Heart right ventricle (tissue), 16 donors: Measurements from ENCODE around the gene PATJ. TPM values are rescaled to one million over a fixed set of nuclear protein-coding genes. Genes with fewer than 3 reads are reported as not detected.
"Not testable (repeated sequence)": the region's sequence is repeated elsewhere in the genome, so short reads cannot be mapped to it uniquely, and the experiment has no call there.

Experiments used
- ATAC-seq, 8 donors: fragments of 200-7000 bp; cut with Tn5 transposase; one replicate each; pipeline ENCODE4 v1.9.1; 2020; ENCODE audit warnings: mild to moderate bottlenecking in 8 of 8, moderate library complexity in 8 of 8, moderate number of reproducible peaks in 1 of 8
- DNase-seq, 2 donors: peaks; one replicate each; pipeline ENCODE4 v3.0.0-alpha.2; 2020
- H3K27ac ChIP-seq, 10 donors: fragments of 200-600 bp; sonication (generic) in 2 of 10; one replicate each; pipeline versions ENCODE4 v1.5.0 to v1.8.0; 2020 to 2022; ENCODE audit warnings: mild to moderate bottlenecking in 3 of 10
- H3K27me3 ChIP-seq, 7 donors: fragments of 200-600 bp; one replicate each; pipeline ENCODE4 v1.8.0; 2021 to 2022; ENCODE audit warnings: mild to moderate bottlenecking in 2 of 7
- H3K36me3 ChIP-seq, 9 donors: fragments of 200-600 bp; sonication (generic) in 1 of 9; one replicate each; pipeline versions ENCODE4 v1.5.0 to v1.8.0; 2020 to 2022; ENCODE audit warnings: mild to moderate bottlenecking in 2 of 9
- H3K4me1 ChIP-seq, 9 donors: fragments of 200-600 bp; sonication (generic) in 1 of 9; one replicate each; pipeline versions ENCODE4 v1.5.0 to v1.8.0; 2020 to 2022; ENCODE audit warnings: mild to moderate bottlenecking in 4 of 9
- H3K4me3 ChIP-seq, 10 donors: fragments of 200-600 bp; sonication (generic) in 2 of 10; one replicate each; pipeline versions ENCODE4 v1.5.0 to v1.8.0; 2020 to 2022; ENCODE audit warnings: mild to moderate bottlenecking in 7 of 10, moderate library complexity in 2 of 10
- H3K9me3 ChIP-seq, 11 donors: fragments of 200-600 bp in 10 of 11; sonication (generic) in 2 of 11; one replicate each; pipeline versions ENCODE4 v1.5.0 to v1.8.0; 2013 to 2022; ENCODE audit warnings: mild to moderate bottlenecking in 2 of 11, control low read depth in 1 of 11, moderate library complexity in 1 of 11
- CTCF ChIP-seq, 9 donors: fragments of 200-600 bp; sonication (generic) in 2 of 9; IDR thresholded peaks; one replicate each; pipeline versions ENCODE4 v1.5.0 to v1.8.0; 2021 to 2022; ENCODE audit warnings: antibody characterized with exemption in 9 of 9, mild to moderate bottlenecking in 5 of 9, moderate library complexity in 1 of 9
- WGBS, 2 donors: extraction: QIAGEN DNeasy Blood & Tissue Kit; methylation state at CpG; one replicate each; pipeline ENCODE4 v1.1.7; 2013; ENCODE audit warnings: inconsistent platforms in 1 of 2; 5-methylcytosine and 5-hydroxymethylcytosine counted together
- intact Hi-C, 10 donors: fragments of 100-400 bp; cut with DNase I; formaldehyde crosslinking; loops; one replicate each; pipeline versions ENCODE4 v1.11.1 to v1.14.2; 2022
- polyA plus RNA-seq, 2 donors: library from polyadenylated mRNA; stranded (reverse); fragments of 200-250 nt; gene quantifications; one replicate each; pipeline ENCODE4 v1.2.3, GENCODE V29; 2013
- total RNA-seq, 10 donors: library from RNA; stranded (reverse); fragmentation: NEBNext Ultra II Directional in 3 of 10; extraction: Animal tissue kit (Norgen Biotek cat#: 25700) in 3 of 10; gene quantifications; one replicate each; pipeline versions ENCODE4 v1.2.1 to v1.2.4, GENCODE V29; 2021 to 2023
- donor health status: Arrhythmogenic right ventricular cardiomyopathy.
- donor health status: ischemic (EF 13 %, LVEDD 7.1; RV severe dilation, severe dysfunction).
- donor health status: healthy with polysubstance abuse.
- donor health status: DM: no; HTN: yes; CAD: no.
- donor health status: DM: no; HTN: no; CAD: no.
- donor health status: ischemic (EF 25% LVEDD 6.9; RV normal size, moderate dysfunction).
- donor health status: ischemic (EF 25% LVEDD 5.7; RV mildly dilated, moderate dysfunction).
- donor health status: healthy.
- donor health status: DM: yes; HTN: yes; CAD: no.
- donor health status: Ischemic cardiomyopathy.
- donor health status: ischemic (EF 35%, LVEDD 5.7; RV mildly dilated, moderate dysfunction).
- donor health status: nonischemic (EF 11% LVEDD 7.7; RV severe dilation, severe dysfunction).
- donor health status: DM: yes; HTN: yes; CAD: no.
- donor health status: PGD.
- donor health status: ischemic (EF 29% LVEDD 5.4; RV normal size, mild dysfunction).
- donor health status: nonischemic (EF 23%, LVEDD 6.1; RV moderate dilation, normal function).

The PATJ gene
- total and polyA plus RNA-seq, 12 donors: 3.7 to 213 (median 119) TPM

GRCh38 chr1:61842863-61843514, 100.7 kb downstream of the PATJ start:
- intact Hi-C loops: loop anchor here in 3 of 10 donors (10.0 kb wide), 3 partner anchors 118 to 1558 kb away; partner anchors contain the start of gene TM2D1 (in 1 of the 3)

DNA sequence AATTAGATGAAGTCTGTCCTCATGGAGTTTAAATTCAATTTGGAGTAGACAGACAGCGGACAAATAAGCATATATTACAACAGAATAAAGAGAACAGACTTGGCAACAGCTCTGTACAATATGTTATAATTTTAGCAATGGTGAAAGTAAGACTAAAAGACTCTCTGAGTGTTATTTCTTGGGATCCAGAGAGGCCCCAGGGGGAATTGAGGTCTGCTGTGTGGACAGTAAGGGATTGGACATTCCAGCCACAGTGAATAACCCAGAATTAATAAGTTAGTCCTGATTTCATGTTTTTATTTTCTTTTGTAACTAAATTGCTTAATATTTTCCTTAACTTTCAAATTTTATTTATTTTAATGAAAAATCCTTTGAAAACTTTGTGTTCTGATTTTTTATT, 101.7 kb downstream of the PATJ start:
- no peaks in the 10 kb centered on the region for H3K27me3 ChIP-seq
- WGBS, 2 donors: 92 to 100% methylated on average over 1 of the region's 1 CpG
- no peak overlapping the region for H3K27ac ChIP-seq
- no peak overlapping the region for H3K4me3 ChIP-seq
- H3K4me1 ChIP-seq: peaks cover 0 to 17% (median 7%) of the 10 kb centered on the region in 9 donors
- no peaks in the 10 kb centered on the region for H3K36me3 ChIP-seq
- ATAC-seq: no peak
- no peak for TF ChIP-seq CTCF (IDR thresholded peaks at IDR 0.05)
- H3K9me3 ChIP-seq: no peaks in the 10 kb centered on the region
- intact Hi-C loops: loop anchor here in 3 of 10 donors (10.0 kb wide), 3 partner anchors 119 to 1559 kb away; partner anchors contain the start of gene TM2D1 (in 1 of the 3)
- DNase-seq: no peak

More at GRCh38 chr1:61842863-61843514, 100.7 kb downstream of the PATJ start:
- peak in 7 of 9 donors; percentile 12 to 37 (median 28) for TF ChIP-seq CTCF (IDR thresholded peaks at IDR 0.05)
- no peak for DNase-seq
- no peaks in the 10 kb centered on the region for H3K27me3 ChIP-seq
- H3K4me3 ChIP-seq: no peak overlapping the region
- no peak overlapping the region for H3K27ac ChIP-seq
- H3K4me1 ChIP-seq: peaks cover 0 to 17% (median 7%) of the 10 kb centered on the region in 9 donors
- no peaks in the 10 kb centered on the region for H3K9me3 ChIP-seq
- H3K36me3 ChIP-seq: no peaks in the 10 kb centered on the region
- no peak for ATAC-seq
- WGBS, 2 donors: 77 to 88% methylated on average over 2 of the region's 2 CpGs

- DNase-seq, H3K4me3 ChIP-seq, H3K36me3 ChIP-seq, ATAC-seq, H3K27me3 ChIP-seq, H3K9me3 ChIP-seq, H3K27ac ChIP-seq: not testable (repeated sequence)
- peaks cover 0 to 11% (median 3%) of the 10 kb centered on the region in 9 donors for H3K4me1 ChIP-seq
- intact Hi-C loops: loop anchor here in 3 of 10 donors (10.0 kb wide), 3 partner anchors 120 to 1560 kb away; partner anchors contain the start of gene TM2D1 (in 1 of the 3)
- WGBS, 2 donors: 96 to 97% methylated on average over 2 of the region's 2 CpGs
Observed at GRCh38 chr1:61844664-61845063, 102.4 kb downstream of the PATJ start.

- intact Hi-C loops: loop anchor here (5.0 to 10.0 kb wide), 17 partner anchors 109 to 1876 kb away; partner anchors contain the start of gene PATJ (in 1 of the 10)
- no peak overlapping the region for H3K27ac ChIP-seq
- H3K9me3 ChIP-seq: no peaks in the 10 kb centered on the region
- no peak for DNase-seq
- no peaks in the 10 kb centered on the region for H3K27me3 ChIP-seq
- ATAC-seq: no peak
- WGBS, 2 donors: 60 to 71% methylated on average over 6 of the region's 6 CpGs
- TF ChIP-seq CTCF (IDR thresholded peaks at IDR 0.05): no peak
- H3K4me3 ChIP-seq: no peak overlapping the region
- H3K4me1 ChIP-seq: peaks cover 0 to 8% (median 0%) of the 10 kb centered on the region in 9 donors
- peaks cover 0 to 4% (median 0%) of the 10 kb centered on the region in 9 donors for H3K36me3 ChIP-seq
Observed at GRCh38 chr1:61851235-61851634, 109.0 kb downstream of the PATJ start.
